GM12892 (cell line): ENCODE data around the gene CENPP.

Source experiments
- POLR2A ChIP-seq: IDR thresholded peaks from 2 replicates; pipeline ENCODE4 v1.6.1; 2011; ENCODE audit warnings: low read depth, low read length, control low read depth
- POLR2AphosphoS5 ChIP-seq: IDR thresholded peaks from 2 replicates; pipeline ENCODE4 v1.6.1; 2011; ENCODE audit warnings: low read depth, low read length, control low read depth
- TAF1 ChIP-seq: IDR thresholded peaks from 2 replicates; pipeline ENCODE4 v1.6.1; 2011; ENCODE audit warnings: low read depth, mild to moderate bottlenecking, control low read depth, low read length, borderline replicate concordance

DNA sequence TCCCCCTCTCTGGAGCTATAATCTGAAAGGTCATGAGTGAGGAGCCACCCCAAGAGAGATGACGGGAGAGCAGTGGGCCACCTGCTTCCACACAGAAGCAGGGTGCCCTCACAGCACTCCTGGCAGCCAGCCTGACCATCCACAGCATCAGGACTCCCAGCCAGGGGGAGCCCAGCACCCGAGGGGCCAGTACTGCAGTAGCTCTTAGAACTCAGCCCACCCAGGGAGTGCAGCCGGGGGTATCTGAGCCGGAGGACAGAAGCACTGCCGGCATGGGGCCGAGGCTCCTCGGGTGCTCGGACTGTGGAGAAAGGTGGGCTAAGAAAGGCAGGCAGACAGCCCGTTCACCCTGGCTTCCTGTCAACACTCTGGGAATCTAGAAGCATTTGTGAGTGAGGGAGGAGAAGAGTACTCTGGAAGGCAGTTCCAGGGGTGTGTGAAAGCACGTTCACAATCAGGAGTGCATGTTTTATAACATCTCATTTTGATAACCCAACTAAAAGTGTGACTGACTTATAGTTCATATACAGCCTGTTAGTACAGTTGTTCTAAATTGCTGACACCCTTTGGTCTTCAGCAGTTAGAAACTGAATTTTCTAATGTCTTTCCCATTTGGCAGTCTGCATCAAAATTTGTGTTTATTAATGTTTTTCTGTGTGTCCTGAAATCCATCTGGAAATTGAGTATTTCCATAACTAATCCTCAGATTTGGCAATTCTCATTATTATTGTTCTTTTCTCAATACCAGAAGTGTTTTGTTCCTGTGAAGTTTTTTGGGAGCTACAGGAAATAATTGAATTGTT, 182.5 kb downstream of the CENPP start:
- TF ChIP-seq POLR2AphosphoS5: no peak
- TF ChIP-seq TAF1: no peak
- no peak for TF ChIP-seq POLR2A
